ENCODE results near the gene NAP1L5.
A peak's percentile ranks its signal among the peaks of the same experiment; 100 is the strongest.

NAP1L5 gene

GRCh38 chr4:88659055-88659889 lies 38.4 kb downstream of the NAP1L5 start:
- peak; percentile 32 for DNase-seq

- DNase-seq = no peak
Measured at GRCh38 chr4:88655226-88655625, 42.4 kb downstream of the NAP1L5 start.

GRCh38 chr4:88653371-88653946 lies 44.2 kb downstream of the NAP1L5 start:
- no peak for DNase-seq

GRCh38 chr4:88649716-88650115 lies 47.9 kb downstream of the NAP1L5 start:
- DNase-seq = no peak

- DNase-seq = no peak
Measured at GRCh38 chr4:88646528-88647280, 50.9 kb downstream of the NAP1L5 start.

- DNase-seq = no peak
Measured at GRCh38 chr4:88645994-88646393, 51.6 kb downstream of the NAP1L5 start.
